ENCODE data around the gene AHCYL2.
A peak's percentile ranks its signal among the peaks of the same experiment; 100 is the strongest.
"Not testable (repeated sequence)": the region's sequence is repeated elsewhere in the genome, so short reads cannot be mapped to it uniquely, and the experiment has no call there.

Gene AHCYL2

GRCh38 chr7:129209067-129209926 is 15.5 kb upstream of the AHCYL2 start:
- DNase-seq (ENCODE audit: low read depth): no peak

- peak; percentile 34 for DNase-seq (ENCODE audit: low read depth)
Measured at GRCh38 chr7:129210256-129210988, 14.4 kb upstream of the AHCYL2 start.

- no peak for DNase-seq (ENCODE audit: low read depth)
Measured at GRCh38 chr7:129210989-129211312, 13.9 kb upstream of the AHCYL2 start.

GRCh38 chr7:129212126-129212525 is 12.7 kb upstream of the AHCYL2 start:
- no peak for DNase-seq (ENCODE audit: low read depth)

- DNase-seq (ENCODE audit: low read depth): no peak
Measured at GRCh38 chr7:129212596-129212995, 12.2 kb upstream of the AHCYL2 start.

GRCh38 chr7:129213828-129214227 is 11.0 kb upstream of the AHCYL2 start:
- DNase-seq (ENCODE audit: low read depth): no peak

GRCh38 chr7:129215691-129216090 is 9.1 kb upstream of the AHCYL2 start:
- DNase-seq (ENCODE audit: low read depth): not testable (repeated sequence)

GRCh38 chr7:129216101-129216715 is 8.6 kb upstream of the AHCYL2 start:
- not testable (repeated sequence) for DNase-seq (ENCODE audit: low read depth)

GRCh38 chr7:129216821-129217416 is 7.9 kb upstream of the AHCYL2 start:
- not testable (repeated sequence) for DNase-seq (ENCODE audit: low read depth)

- peak; percentile 68 for DNase-seq (ENCODE audit: low read depth)
Measured at GRCh38 chr7:129218514-129219062, 6.2 kb upstream of the AHCYL2 start.

GRCh38 chr7:129219166-129219565 is 5.7 kb upstream of the AHCYL2 start:
- DNase-seq (ENCODE audit: low read depth): not testable (repeated sequence)

- DNase-seq (ENCODE audit: low read depth): no peak
Measured at GRCh38 chr7:129222064-129222463, 2.8 kb upstream of the AHCYL2 start.

GRCh38 chr7:129225206-129225930 is 538 bp downstream of the AHCYL2 start:
- DNase-seq (ENCODE audit: low read depth): peak; percentile 43

GRCh38 chr7:129225931-129226572 is 1.2 kb downstream of the AHCYL2 start:
- no peak for DNase-seq (ENCODE audit: low read depth)

GRCh38 chr7:129227646-129228578 is 3.1 kb downstream of the AHCYL2 start:
- DNase-seq (ENCODE audit: low read depth): no peak

- no peak for DNase-seq (ENCODE audit: low read depth)
Measured at GRCh38 chr7:129228633-129229032, 3.8 kb downstream of the AHCYL2 start.

- no peak for DNase-seq (ENCODE audit: low read depth)
Measured at GRCh38 chr7:129231666-129232065, 6.8 kb downstream of the AHCYL2 start.

- no peak for DNase-seq (ENCODE audit: low read depth)
Measured at GRCh38 chr7:129238546-129238945, 13.7 kb downstream of the AHCYL2 start.

GRCh38 chr7:129240119-129240820 is 15.4 kb downstream of the AHCYL2 start:
- no peak for DNase-seq (ENCODE audit: low read depth)
